H1 (cell line): Measurements from ENCODE around the gene P2RY14. TPM values are rescaled to one million over a fixed set of nuclear protein-coding genes. Genes with fewer than 3 reads are reported as not detected.
A peak's percentile ranks its signal among the peaks of the same experiment; 100 is the strongest.

Source experiments
- CTCF ChIA-PET: fragments of 300-600 bp; sonication (Branson Sonifier 250); formaldehyde crosslinking; loops from one replicate; lab custom pipeline; 2021; ENCODE audit not compliant: partially characterized antibody; lab: Charles Lee
- POLR2A ChIA-PET: fragments of 300-600 bp; sonication (Branson Sonifier 250); formaldehyde crosslinking; loops from one replicate; lab custom pipeline; 2021; ENCODE audit warnings: inconsistent platforms; ENCODE audit not compliant: partially characterized antibody; lab: Charles Lee
- DNase-seq, 2 experiments: peaks; one replicate each; pipeline versions ENCODE4 v3.0.0 to v3.0.0-alpha.2; 2010 to 2022; ENCODE audit warnings: low spot score in 2 of 2, low read depth in 1 of 2, mixed read lengths in 1 of 2
- FAIRE-seq: peaks from 2 replicates; lab custom pipeline; 2011; peaks lifted over from hg19 to GRCh38; lab: Jason Lieb, UNC
- H2AFZ ChIP-seq: 2 replicates; pipeline ENCODE4 v1.8.1; 2012; ENCODE audit warnings: low read length, inconsistent platforms
- H2AK5ac ChIP-seq: 2 replicates; pipeline ENCODE4 v1.6.1; 2013; ENCODE audit warnings: low read depth, low read length
- H2BK120ac ChIP-seq: replicated peaks from 2 replicates; pipeline ENCODE3; 2013; ENCODE audit warnings: low read depth, low read length, inconsistent platforms
- H2BK12ac ChIP-seq: 2 replicates; pipeline ENCODE4 v1.6.1; 2013; ENCODE audit warnings: low read depth, low read length
- H2BK15ac ChIP-seq: 2 replicates; pipeline ENCODE4 v1.6.1; 2013; ENCODE audit warnings: low read length
- H2BK20ac ChIP-seq: 2 replicates; pipeline ENCODE4 v1.6.1; 2013; ENCODE audit warnings: low read length
- H2BK5ac ChIP-seq: 2 replicates; pipeline ENCODE4 v1.6.1; 2013; ENCODE audit warnings: low read depth, low read length
- H3K14ac ChIP-seq: 2 replicates; pipeline ENCODE4 v1.6.1; 2013; ENCODE audit warnings: inconsistent platforms; ENCODE audit not compliant: insufficient read length
- H3K18ac ChIP-seq: 2 replicates; pipeline ENCODE4 v1.6.1; 2013; ENCODE audit warnings: low read length; ENCODE audit errors: extremely low read depth
- H3K23ac ChIP-seq: 2 replicates; pipeline ENCODE4 v1.6.1; 2013; ENCODE audit warnings: inconsistent platforms; ENCODE audit not compliant: insufficient read length
- H3K23me2 ChIP-seq: 2 replicates; pipeline ENCODE4 v1.6.1; 2013; ENCODE audit warnings: low read depth, low read length
- H3K27ac ChIP-seq: 2 replicates; pipeline ENCODE4 v1.6.1; 2011; ENCODE audit warnings: low read depth, low read length, inconsistent platforms
- H3K27me3 ChIP-seq, 4 experiments: replicated peaks in 1 of 4; 1 replicate in 1 of 4; 2 replicates in 3 of 4; pipeline versions ENCODE4 v1.6.1 to v1.8.1; 2011 to 2013; ENCODE audit warnings: low read length in 3 of 4, mild to moderate bottlenecking in 3 of 4, inconsistent platforms in 2 of 4, mixed read lengths in 2 of 4, moderate library complexity in 1 of 4; ENCODE audit not compliant: control insufficient read depth in 3 of 4, insufficient read depth in 3 of 4; ENCODE audit errors: extremely low read depth in 1 of 4
- H3K36me3 ChIP-seq, 4 experiments: 2 replicates each; pipeline versions ENCODE4 v1.6.1 to v1.8.1; 2011 to 2013; ENCODE audit warnings: mild to moderate bottlenecking in 4 of 4, low read length in 3 of 4, moderate library complexity in 2 of 4, control low read depth in 1 of 4, inconsistent platforms in 1 of 4; ENCODE audit not compliant: insufficient read depth in 4 of 4, control insufficient read depth in 2 of 4
- H3K4ac ChIP-seq: replicated peaks from 2 replicates; pipeline ENCODE3; 2013; ENCODE audit warnings: low read length, low read depth, mixed read lengths, inconsistent platforms; ENCODE audit not compliant: insufficient read length
- H3K4me1 ChIP-seq, 4 experiments: replicated peaks in 1 of 4; 1 replicate in 1 of 4; 2 replicates in 3 of 4; pipeline versions ENCODE4 v1.6.1 to v1.8.1; 2011 to 2013; ENCODE audit warnings: low read length in 3 of 4, inconsistent platforms in 2 of 4, mixed read lengths in 1 of 4; ENCODE audit not compliant: insufficient read depth in 4 of 4, control insufficient read depth in 3 of 4
- H3K4me2 ChIP-seq, 2 experiments: 2 replicates each; pipeline versions ENCODE4 v1.6.1 to v1.8.1; 2011 to 2013; ENCODE audit warnings: low read depth in 2 of 2, low read length in 2 of 2, control low read depth in 1 of 2, inconsistent platforms in 1 of 2, mild to moderate bottlenecking in 1 of 2; ENCODE audit not compliant: insufficient read depth in 1 of 2
- H3K4me3 ChIP-seq, 4 experiments: fragments of 200-600, 300-600 bp in 1 of 4; sonication (generic), shearing (Covaris generic), sonication (Bioruptor Twin) in 1 of 4; 2 replicates each; pipeline versions ENCODE4 v1.5.1 to v1.8.1; 2011 to 2016; ENCODE audit warnings: low read length in 4 of 4, low read depth in 3 of 4, control low read depth in 2 of 4, inconsistent platforms in 2 of 4, mild to moderate bottlenecking in 2 of 4, mixed read lengths in 1 of 4, moderate library complexity in 1 of 4; ENCODE audit not compliant: insufficient read depth in 2 of 4; ENCODE audit errors: extremely low read depth in 1 of 4
- H3K56ac ChIP-seq: replicated peaks from 2 replicates; pipeline ENCODE3; 2013; ENCODE audit warnings: low read depth, mild to moderate bottlenecking, mixed read lengths, low read length, inconsistent platforms; ENCODE audit not compliant: insufficient read length
- H3K79me1 ChIP-seq: 2 replicates; pipeline ENCODE4 v1.6.1; 2013; ENCODE audit warnings: low read depth, low read length, control low read depth
- H3K79me2 ChIP-seq, 2 experiments: 2 replicates each; pipeline versions ENCODE4 v1.6.1 to v1.8.1; 2012 to 2013; ENCODE audit warnings: low read length in 2 of 2, mild to moderate bottlenecking in 2 of 2, inconsistent platforms in 1 of 2; ENCODE audit not compliant: insufficient read depth in 2 of 2, control insufficient read depth in 1 of 2
- H3K9ac ChIP-seq, 4 experiments: replicated peaks in 1 of 4; 1 replicate in 1 of 4; 2 replicates in 3 of 4; pipeline versions ENCODE4 v1.6.1 to v1.8.1; 2011 to 2013; ENCODE audit warnings: low read depth in 3 of 4, low read length in 3 of 4, control low read depth in 2 of 4, mild to moderate bottlenecking in 2 of 4, moderate library complexity in 2 of 4, inconsistent platforms in 1 of 4; ENCODE audit errors: extremely low read depth in 1 of 4
- H3K9me3 ChIP-seq, 2 experiments: 2 replicates each; pipeline versions ENCODE4 v1.6.1 to v1.8.1; 2012 to 2013; ENCODE audit warnings: mild to moderate bottlenecking in 2 of 2, moderate library complexity in 2 of 2, control low read depth in 1 of 2, inconsistent platforms in 1 of 2, low read depth in 1 of 2, low read length in 1 of 2, mixed read lengths in 1 of 2; ENCODE audit not compliant: insufficient read depth in 2 of 2
- H4K20me1 ChIP-seq, 2 experiments: replicated peaks in 1 of 2; 2 replicates each; pipeline versions ENCODE3 to v1.8.1; 2011 to 2013; ENCODE audit warnings: inconsistent platforms in 2 of 2, low read length in 2 of 2, mild to moderate bottlenecking in 1 of 2; ENCODE audit not compliant: insufficient read depth in 2 of 2, control insufficient read depth in 1 of 2
- H4K5ac ChIP-seq: 2 replicates; pipeline ENCODE4 v1.6.1; 2013; ENCODE audit warnings: low read length, low read depth, mixed read lengths, inconsistent platforms; ENCODE audit not compliant: insufficient read length
- H4K8ac ChIP-seq: 2 replicates; pipeline ENCODE4 v1.8.0; 2013; ENCODE audit warnings: mild to moderate bottlenecking, moderate library complexity, low read length, inconsistent platforms; ENCODE audit not compliant: insufficient read depth; ENCODE audit errors: extremely low read depth
- H4K91ac ChIP-seq: replicated peaks from 2 replicates; pipeline ENCODE3; 2013; ENCODE audit warnings: low read length, mixed read lengths, inconsistent platforms; ENCODE audit not compliant: insufficient read length
- CEBPB ChIP-seq: IDR thresholded peaks from 2 replicates; pipeline ENCODE4 v1.6.1; 2012; ENCODE audit warnings: low read depth, low read length
- RNF2 ChIP-seq: fragments of 200-900, 300-1000 bp; sonication (generic); IDR thresholded peaks from 2 replicates; pipeline ENCODE4 v1.7.1; 2016; ENCODE audit warnings: borderline replicate concordance, low read depth, mild to moderate bottlenecking, antibody characterized with exemption, low read length; ENCODE audit not compliant: poor library complexity, severe bottlenecking; ENCODE audit errors: missing control alignments
- WGBS, 2 experiments: shearing (Covaris generic) in 1 of 2; methylation state at CpG; one replicate each; pipeline versions ENCODE4 v1.1.6 to v1.1.7; 2013 to 2015; ENCODE audit warnings: low lambda C conversion rate in 2 of 2, mixed read lengths in 2 of 2, inconsistent platforms in 1 of 2, low coverage in 1 of 2, missing lambda C conversion rate in 1 of 2; ENCODE audit not compliant: insufficient replicate concordance in 2 of 2, insufficient coverage in 1 of 2, insufficient read length in 1 of 2; ENCODE audit errors: extremely low coverage in 1 of 2, missing lambda C conversion rate in 1 of 2; 5-methylcytosine and 5-hydroxymethylcytosine counted together
- polyA plus RNA-seq, 7 experiments: library from polyadenylated mRNA; depleted of rRNA in 3 of 7; stranded (reverse) in 5 of 7; unstranded in 2 of 7; fragments of >200 nt in 5 of 7; fragments of 200-250 nt in 2 of 7; gene quantifications; 1 replicate in 5 of 7; 2 replicates in 1 of 7; 4 replicates in 1 of 7; pipeline versions ENCODE4 v1.2.1 to v1.2.3, GENCODE V29; 2011 to 2013; ENCODE audit warnings: missing spikeins in 2 of 7, mixed read lengths in 2 of 7
- total RNA-seq: library from RNA; stranded (reverse); fragmentation: NEBNext Ultra II Directional; extraction: Animal tissue kit (Norgen Biotek cat#: 25700); gene quantifications from 2 replicates; pipeline ENCODE4 v1.2.1, GENCODE V29; 2021

P2RY14 gene
- total and polyA plus RNA-seq, 2 of the 8 experiments (the other 6 are each of a cell fraction or from before 2014, with no cell fraction given) = not detected

DNA sequence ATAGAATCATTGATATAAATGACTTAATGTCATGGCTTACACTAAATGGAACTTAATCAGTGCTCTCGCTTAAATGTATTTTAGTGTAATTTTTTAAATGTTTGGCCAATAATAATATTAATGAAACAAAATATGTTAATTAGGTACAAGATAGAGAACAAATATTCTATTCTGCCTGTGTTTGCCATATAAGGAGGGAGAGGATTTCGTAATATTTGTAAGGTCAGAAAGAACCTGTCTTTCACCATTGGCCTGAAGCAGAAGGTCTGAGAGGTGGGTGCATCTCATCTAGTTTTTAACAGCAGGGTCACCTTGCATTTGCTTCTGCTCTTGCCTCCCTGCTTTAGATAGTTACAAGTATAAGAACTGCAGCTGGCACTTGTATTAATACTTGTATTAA is 35.8 kb upstream of the P2RY14 start:
- H2BK12ac ChIP-seq = no peak overlapping the region
- no peak overlapping the region for H4K91ac ChIP-seq
- H4K5ac ChIP-seq = no peak overlapping the region
- H3K4me3 ChIP-seq = no peak overlapping the region
- ChIA-PET CTCF (interaction anchor here (0.6 to 1.6 kb wide), 2 partner anchors 8 to 292 kb away, joined by 4 to 5 read pairs; no protein-coding TSS in a partner anchor), POLR2A (interaction anchor here (0.7 kb wide), 1 partner anchor 146 kb away, joined by 3 read pairs; no protein-coding TSS in a partner anchor)
- H3K9me3 ChIP-seq = no peaks in the 10 kb centered on the region
- H3K4ac ChIP-seq = no peak overlapping the region
- H3K79me1 ChIP-seq = no peaks in the 10 kb centered on the region
- no peaks in the 10 kb centered on the region for H3K79me2 ChIP-seq
- TF ChIP-seq RNF2 = no peak
- 0 out of 2 replicates have a peak, but pooled peaks have one; percentile 7 for TF ChIP-seq CEBPB
- H2AFZ ChIP-seq = no peak overlapping the region
- FAIRE-seq (no peak), DNase-seq (no peak)
- no peak overlapping the region for H4K8ac ChIP-seq
- H3K56ac ChIP-seq = no peak overlapping the region
- no peak overlapping the region for H2BK5ac ChIP-seq
- H3K4me2 ChIP-seq = no peak overlapping the region
- no peak overlapping the region for H2BK15ac ChIP-seq
- no peak overlapping the region for H2AK5ac ChIP-seq
- H2BK20ac ChIP-seq = no peak overlapping the region
- no peak overlapping the region for H3K18ac ChIP-seq
- no peak overlapping the region for H3K27ac ChIP-seq
- no peaks in the 10 kb centered on the region for H3K23me2 ChIP-seq
- H3K9ac ChIP-seq = no peak overlapping the region
- no peak overlapping the region for H3K23ac ChIP-seq
- H2BK120ac ChIP-seq = no peak overlapping the region
- H3K36me3 ChIP-seq = no peaks in the 10 kb centered on the region
- H3K14ac ChIP-seq = no peak overlapping the region
- 87% methylated on average over 2 of the region's 2 CpGs; no CpG with 5 or more reads in 1 of the 2 experiments for WGBS, 2 experiments
- no peaks in the 10 kb centered on the region for H3K27me3 ChIP-seq
- no peaks in the 10 kb centered on the region for H4K20me1 ChIP-seq
- peaks cover 3 to 14% (median 6%) of the 10 kb centered on the region in 4 experiments; a peak in 4 of 7 replicates for H3K4me1 ChIP-seq
